Effector memory CD4-positive, alpha-beta T cell (primary cell): Measurements from ENCODE around the gene LRCH1.

Experiments used
- DNase-seq, 3 donors: peaks; one replicate each; pipeline ENCODE4 v3.0.0-alpha.2; 2020
- H3K27ac ChIP-seq: 2 replicates; pipeline ENCODE4 v1.7.0; 2013; ENCODE audit warnings: mild to moderate bottlenecking, low read length, moderate library complexity; ENCODE audit not compliant: insufficient read depth, poor library complexity, severe bottlenecking
- H3K27me3 ChIP-seq: replicated peaks from 2 replicates; pipeline ENCODE4 v1.7.0; 2013; ENCODE audit warnings: mild to moderate bottlenecking, low read length; ENCODE audit not compliant: insufficient read depth, control insufficient read depth, poor library complexity, severe bottlenecking
- H3K36me3 ChIP-seq: 2 replicates; pipeline ENCODE4 v1.7.0; 2013; ENCODE audit warnings: mild to moderate bottlenecking, low read length, moderate library complexity; ENCODE audit not compliant: control insufficient read depth, insufficient read depth
- H3K4me1 ChIP-seq: 2 replicates; pipeline ENCODE4 v1.7.0; 2013; ENCODE audit warnings: low read length, mild to moderate bottlenecking; ENCODE audit not compliant: control insufficient read depth, insufficient read depth, poor library complexity, severe bottlenecking
- H3K4me3 ChIP-seq: 2 replicates; pipeline ENCODE4 v1.7.0; 2013; ENCODE audit warnings: low read length, low read depth, mild to moderate bottlenecking; ENCODE audit not compliant: insufficient read depth, poor library complexity, severe bottlenecking
- H3K9me3 ChIP-seq: 2 replicates; pipeline ENCODE4 v1.7.0; 2013; ENCODE audit warnings: mild to moderate bottlenecking, low read length, moderate library complexity; ENCODE audit not compliant: control insufficient read depth

LRCH1 gene

GRCh38 chr13:46521486-46521885 is 31.5 kb upstream of the LRCH1 start:
- Histone ChIP-seq H3K36me3 (no peaks in the 10 kb centered on the region), H3K4me1 (no peaks in the 10 kb centered on the region), H3K4me3 (no peak overlapping the region), H3K27ac (no peak overlapping the region), H3K27me3 (no peaks in the 10 kb centered on the region), H3K9me3 (no peaks in the 10 kb centered on the region)
- DNase-seq: no peak

GRCh38 chr13:46521921-46522747 is 30.8 kb upstream of the LRCH1 start:
- no peak overlapping the region for H3K4me3 ChIP-seq
- no peaks in the 10 kb centered on the region for H3K27me3 ChIP-seq
- H3K27ac ChIP-seq: no peak overlapping the region
- no peaks in the 10 kb centered on the region for H3K9me3 ChIP-seq
- H3K4me1 ChIP-seq: no peaks in the 10 kb centered on the region
- no peak for DNase-seq
- no peaks in the 10 kb centered on the region for H3K36me3 ChIP-seq

GRCh38 chr13:46522748-46523030 is 30.3 kb upstream of the LRCH1 start:
- Histone ChIP-seq H3K9me3 (no peaks in the 10 kb centered on the region), H3K27me3 (no peaks in the 10 kb centered on the region), H3K36me3 (no peaks in the 10 kb centered on the region), H3K4me3 (no peak overlapping the region), H3K4me1 (no peaks in the 10 kb centered on the region), H3K27ac (no peak overlapping the region)
- DNase-seq: no peak

- Histone ChIP-seq H3K27ac (no peak overlapping the region), H3K27me3 (no peaks in the 10 kb centered on the region)
- no peak for DNase-seq
These were observed 28.8 kb upstream of the LRCH1 start for GRCh38 chr13:46523972-46524752.

GRCh38 chr13:46526100-46526735 is 26.8 kb upstream of the LRCH1 start:
- DNase-seq: no peak
- Histone ChIP-seq H3K9me3 (no peaks in the 10 kb centered on the region), H3K36me3 (no peaks in the 10 kb centered on the region), H3K27ac (no peak overlapping the region), H3K4me1 (no peaks in the 10 kb centered on the region), H3K27me3 (no peaks in the 10 kb centered on the region), H3K4me3 (no peak overlapping the region)

More at GRCh38 chr13:46523972-46524752, 28.8 kb upstream of the LRCH1 start:
- Histone ChIP-seq H3K9me3 (no peaks in the 10 kb centered on the region), H3K4me1 (no peaks in the 10 kb centered on the region), H3K4me3 (no peak overlapping the region), H3K36me3 (no peaks in the 10 kb centered on the region)

- Histone ChIP-seq H3K9me3 (no peaks in the 10 kb centered on the region), H3K36me3 (no peaks in the 10 kb centered on the region), H3K4me3 (no peak overlapping the region), H3K27me3 (no peaks in the 10 kb centered on the region), H3K27ac (no peak overlapping the region), H3K4me1 (no peaks in the 10 kb centered on the region)
- DNase-seq: no peak
These were observed 26.2 kb upstream of the LRCH1 start for GRCh38 chr13:46526740-46527139.

- Histone ChIP-seq H3K36me3 (no peaks in the 10 kb centered on the region), H3K4me1 (no peaks in the 10 kb centered on the region), H3K9me3 (no peaks in the 10 kb centered on the region), H3K4me3 (no peak overlapping the region), H3K27me3 (no peaks in the 10 kb centered on the region), H3K27ac (no peak overlapping the region)
- DNase-seq: no peak
These were observed 25.7 kb upstream of the LRCH1 start for GRCh38 chr13:46527237-46527636.

- DNase-seq: no peak
- no peaks in the 10 kb centered on the region for H3K4me1 ChIP-seq
- no peak overlapping the region for H3K27ac ChIP-seq
- no peak overlapping the region for H3K4me3 ChIP-seq
- no peaks in the 10 kb centered on the region for H3K36me3 ChIP-seq
- no peaks in the 10 kb centered on the region for H3K9me3 ChIP-seq
- H3K27me3 ChIP-seq: no peaks in the 10 kb centered on the region
These were observed 23.6 kb upstream of the LRCH1 start for GRCh38 chr13:46529216-46529919.

GRCh38 chr13:46530084-46530935 is 22.7 kb upstream of the LRCH1 start:
- no peaks in the 10 kb centered on the region for H3K9me3 ChIP-seq
- H3K27me3 ChIP-seq: no peaks in the 10 kb centered on the region
- no peak for DNase-seq
- no peaks in the 10 kb centered on the region for H3K36me3 ChIP-seq
- H3K27ac ChIP-seq: no peak overlapping the region
- H3K4me1 ChIP-seq: no peaks in the 10 kb centered on the region
- no peak overlapping the region for H3K4me3 ChIP-seq
